Activated CD4-positive, alpha-beta T cell treated with anti-CD3 and anti-CD28 coated beads for 1 hour (primary cell): Measurements from ENCODE around the gene DOCK9.
"Not testable (repeated sequence)": the region's sequence is repeated elsewhere in the genome, so short reads cannot be mapped to it uniquely, and the experiment has no call there.

Source experiments
- DNase-seq: peaks from one replicate; pipeline ENCODE4 v3.0.0-alpha.2; 2020

DOCK9 gene

GRCh38 chr13:98813993-98814392, 163.9 kb downstream of the DOCK9 start:
- no peak for DNase-seq

DNA sequence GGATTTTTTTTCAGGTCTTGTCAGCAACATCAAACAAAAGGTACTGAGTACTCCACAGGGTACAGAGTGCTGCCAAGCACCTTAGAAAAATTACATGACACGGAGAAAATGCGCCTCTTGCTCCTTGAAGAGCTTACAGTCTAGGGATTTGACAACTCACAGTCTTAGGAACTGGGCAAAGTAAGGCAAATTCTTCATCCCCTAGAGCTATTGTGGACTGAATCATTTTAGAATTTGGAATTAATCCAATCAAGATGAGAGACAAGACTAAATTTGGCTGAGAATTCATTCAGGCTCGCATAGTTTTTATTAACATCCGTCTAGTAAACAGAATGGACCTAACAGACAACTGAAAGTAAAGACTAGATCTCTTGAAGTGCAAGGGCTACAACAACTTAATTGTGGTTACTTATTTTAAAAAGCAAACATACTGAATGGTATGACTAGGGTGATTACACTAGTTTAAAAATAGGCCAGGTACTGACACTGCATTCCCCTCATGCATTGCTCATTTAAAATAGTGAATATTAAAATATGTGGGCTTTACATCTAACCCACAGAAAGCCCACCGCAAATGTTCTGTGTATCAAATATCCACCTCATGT, 165.6 kb downstream of the DOCK9 start:
- DNase-seq: not testable (repeated sequence)

GRCh38 chr13:98810746-98811145, 167.1 kb downstream of the DOCK9 start:
- DNase-seq: no peak

DNA sequence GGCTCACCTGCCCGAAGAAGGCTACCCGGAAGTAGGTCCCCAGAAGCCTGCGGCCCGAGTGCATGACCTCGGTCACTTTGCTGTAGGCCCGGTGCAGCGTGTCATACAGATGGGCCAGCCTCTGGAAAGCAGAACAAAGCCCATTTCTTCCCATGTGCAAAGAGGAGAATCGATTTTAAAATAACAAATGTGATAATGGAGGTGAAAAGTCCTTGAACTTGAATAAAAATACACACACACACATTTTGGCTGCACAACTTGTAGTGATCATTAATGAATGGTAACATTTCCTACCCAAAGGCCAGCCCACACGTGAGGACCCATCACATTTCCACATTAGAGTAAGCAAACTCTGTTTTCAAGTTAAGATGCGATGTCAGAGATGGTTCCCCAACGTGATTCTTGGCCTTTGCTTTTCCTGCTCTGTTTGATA, 168.5 kb downstream of the DOCK9 start:
- DNase-seq: no peak

- DNase-seq: no peak
Measured at GRCh38 chr13:98807774-98808173, 170.1 kb downstream of the DOCK9 start.

DNA sequence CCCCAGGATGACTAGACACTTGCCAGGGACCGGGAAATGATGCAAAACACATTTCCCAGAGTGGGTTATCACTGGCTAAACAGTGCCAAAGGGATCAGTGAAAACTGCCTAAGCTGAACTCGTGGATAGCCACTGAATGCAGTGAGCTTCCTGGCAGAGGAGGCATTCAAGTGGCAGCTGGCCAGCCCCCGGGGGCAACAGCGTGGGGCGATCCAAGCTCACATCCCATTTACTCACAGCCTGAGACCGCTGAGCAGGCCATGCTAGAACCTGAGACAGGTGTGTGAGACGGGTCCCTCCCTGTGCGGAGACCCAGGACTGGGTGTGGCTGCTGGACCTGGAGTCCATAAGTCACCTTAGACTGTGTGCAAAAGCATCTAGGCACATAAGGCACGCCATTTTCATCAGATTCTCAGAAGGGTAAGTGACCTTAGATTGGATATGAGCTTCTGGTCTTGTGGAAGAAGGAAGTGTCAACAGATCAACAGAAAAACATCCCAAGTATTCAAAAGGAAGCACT, 173.5 kb downstream of the DOCK9 start:
- no peak for DNase-seq

GRCh38 chr13:98803921-98804320, 173.9 kb downstream of the DOCK9 start:
- no peak for DNase-seq

GRCh38 chr13:98803111-98803561, 174.7 kb downstream of the DOCK9 start:
- DNase-seq: no peak

- DNase-seq: no peak
Measured at GRCh38 chr13:98802559-98802958, 175.3 kb downstream of the DOCK9 start.

DNA sequence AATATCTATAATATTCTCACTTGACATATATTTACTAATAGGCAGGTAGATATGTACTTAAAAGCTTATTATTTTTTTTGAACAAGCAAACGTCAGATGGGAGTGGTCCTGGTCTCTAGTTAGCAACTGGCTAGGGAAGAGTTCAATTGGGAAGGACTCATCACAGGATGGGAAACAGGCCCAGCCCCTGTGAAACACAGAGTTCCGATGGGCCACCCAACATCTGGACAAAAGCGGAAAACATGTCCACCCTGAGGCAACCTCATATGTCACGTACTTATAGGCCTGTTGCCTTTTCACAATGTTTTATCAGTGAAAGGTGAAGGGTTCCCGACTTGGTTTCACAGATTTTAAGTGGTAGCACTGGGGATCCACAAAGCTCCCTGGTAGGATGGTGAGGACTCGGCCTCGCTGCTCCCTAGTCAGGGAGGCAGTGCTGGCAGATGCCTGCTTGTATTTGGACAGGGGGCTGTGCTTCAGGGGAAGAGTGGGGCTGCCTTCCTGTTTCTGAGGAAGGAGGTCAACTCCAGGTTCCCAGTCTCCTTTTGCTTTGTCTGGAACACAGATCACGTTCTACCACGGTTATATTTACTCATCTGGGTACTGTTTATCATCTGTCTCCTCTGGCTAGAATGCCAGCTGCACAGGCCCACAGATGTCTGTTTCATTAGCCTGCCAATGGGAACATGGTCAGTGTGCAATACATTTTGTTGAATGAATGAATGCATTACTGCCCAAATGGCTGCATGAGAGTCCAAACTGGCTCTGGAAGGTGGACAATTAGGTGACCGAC, 176.0 kb downstream of the DOCK9 start:
- DNase-seq: no peak

DNA sequence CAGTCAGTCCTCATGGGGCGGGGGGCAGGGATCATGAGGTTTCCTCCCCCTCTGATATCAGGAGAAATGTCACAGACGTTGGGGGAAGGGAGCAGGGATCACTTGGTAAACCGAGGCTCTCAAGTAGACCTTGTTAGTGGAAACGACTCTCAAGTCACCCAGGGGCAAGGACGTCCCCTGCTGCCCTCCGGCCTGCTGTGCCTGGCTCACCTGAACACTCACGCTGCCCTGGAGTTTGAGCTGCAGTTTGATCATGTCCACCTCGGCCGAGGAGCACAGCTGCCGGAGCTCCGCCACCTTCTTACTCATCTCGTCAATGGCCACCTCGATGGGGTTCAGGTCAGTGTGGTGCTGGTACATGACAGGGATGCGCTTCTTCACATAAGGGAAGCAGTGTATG, 177.8 kb downstream of the DOCK9 start:
- no peak for DNase-seq

GRCh38 chr13:98798849-98799645, 178.8 kb downstream of the DOCK9 start:
- DNase-seq: no peak

GRCh38 chr13:98797456-98797855, 180.4 kb downstream of the DOCK9 start:
- DNase-seq: no peak

DNA sequence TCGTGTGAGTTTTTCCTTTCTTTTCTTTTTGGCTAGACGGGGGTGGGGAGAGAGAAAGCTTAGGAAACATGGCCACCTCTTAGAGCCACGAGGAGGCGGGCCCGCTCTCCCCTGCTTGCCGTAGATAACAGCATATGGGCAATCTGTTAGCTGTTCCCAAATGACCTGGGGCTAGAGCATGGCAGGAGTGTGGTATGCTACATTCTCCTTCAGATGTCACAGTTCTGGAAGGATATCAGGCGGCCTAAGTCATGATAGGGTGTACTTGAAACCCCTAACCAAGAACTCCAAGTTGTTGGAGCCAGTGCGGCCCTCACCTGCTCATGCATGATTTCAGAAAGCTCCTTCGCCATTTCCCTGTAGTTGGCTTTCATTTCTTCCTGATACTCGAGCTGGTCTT, 181.1 kb downstream of the DOCK9 start:
- no peak for DNase-seq

GRCh38 chr13:98796191-98796590, 181.7 kb downstream of the DOCK9 start:
- no peak for DNase-seq

DNA sequence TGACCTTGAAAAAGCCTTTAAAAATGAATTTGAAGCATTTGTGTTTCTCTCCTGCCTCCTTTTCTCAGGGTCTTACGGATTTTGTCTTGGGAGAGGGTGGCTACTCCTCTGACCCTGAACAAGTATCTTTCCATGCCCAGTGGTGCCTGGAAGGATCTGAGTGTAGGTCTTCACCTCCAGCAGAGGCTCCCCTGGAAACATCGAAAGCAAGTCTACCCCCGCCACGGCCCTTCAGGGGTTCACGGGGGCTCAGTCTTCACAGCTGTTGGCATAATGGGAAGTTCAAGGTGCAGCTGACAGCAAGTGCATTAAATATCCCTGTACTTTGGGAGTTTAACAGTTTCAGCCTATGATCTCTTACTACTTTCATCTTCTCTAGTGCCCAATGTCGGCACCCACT, 182.6 kb downstream of the DOCK9 start:
- DNase-seq: no peak

DNA sequence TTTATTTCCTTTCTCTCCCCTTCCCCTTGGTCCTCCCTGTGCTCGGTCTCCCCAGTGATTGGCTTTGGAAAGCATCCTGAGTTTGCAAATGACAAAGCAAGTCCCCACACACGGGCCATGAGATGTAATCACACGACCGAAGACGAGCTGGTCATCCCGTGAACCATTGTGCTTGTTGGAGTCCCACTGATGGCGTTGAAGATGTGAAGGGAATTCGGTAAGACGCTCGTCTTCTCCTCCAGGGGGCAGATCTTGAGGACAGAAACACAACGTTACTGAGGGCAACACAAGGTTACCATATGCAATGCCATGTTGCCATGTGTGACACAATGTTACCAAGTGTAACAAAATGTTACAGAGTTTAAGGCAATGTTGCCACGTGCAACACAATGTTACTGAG, 183.4 kb downstream of the DOCK9 start:
- no peak for DNase-seq

DNA sequence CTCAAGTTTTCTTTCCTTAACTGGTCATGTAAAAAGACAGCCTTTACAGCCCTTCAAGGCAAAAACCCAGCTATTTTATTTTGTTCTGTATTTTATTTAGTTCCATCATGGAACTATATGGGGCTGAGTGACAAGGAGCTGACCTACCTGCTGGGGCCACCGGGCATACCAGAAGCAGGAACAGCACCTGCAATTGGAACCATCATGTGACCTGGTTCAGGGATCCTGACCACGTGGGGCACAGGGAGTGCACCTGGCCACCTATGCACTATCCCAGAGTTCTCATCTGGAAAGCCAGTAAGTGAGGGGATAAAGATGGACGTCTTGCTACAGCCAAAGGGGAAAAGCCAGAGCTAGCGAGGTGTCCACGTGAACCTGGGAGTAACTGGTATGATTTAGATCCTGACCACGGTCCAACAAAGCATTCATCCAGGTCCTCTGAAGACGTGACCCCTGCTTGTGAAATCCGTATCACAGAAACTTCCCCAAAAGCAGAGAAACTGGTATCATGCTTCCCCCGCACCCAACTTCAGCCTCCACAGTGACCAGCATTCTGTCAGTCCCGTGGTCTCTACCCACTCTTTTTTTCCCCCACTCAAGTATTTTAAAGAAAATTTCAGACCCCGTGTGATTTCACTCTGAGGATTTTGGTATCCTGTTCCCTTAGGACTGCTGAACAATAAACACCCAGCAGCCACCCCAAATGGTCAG, 184.9 kb downstream of the DOCK9 start:
- no peak for DNase-seq

GRCh38 chr13:98792321-98792720, 185.5 kb downstream of the DOCK9 start:
- no peak for DNase-seq

DNA sequence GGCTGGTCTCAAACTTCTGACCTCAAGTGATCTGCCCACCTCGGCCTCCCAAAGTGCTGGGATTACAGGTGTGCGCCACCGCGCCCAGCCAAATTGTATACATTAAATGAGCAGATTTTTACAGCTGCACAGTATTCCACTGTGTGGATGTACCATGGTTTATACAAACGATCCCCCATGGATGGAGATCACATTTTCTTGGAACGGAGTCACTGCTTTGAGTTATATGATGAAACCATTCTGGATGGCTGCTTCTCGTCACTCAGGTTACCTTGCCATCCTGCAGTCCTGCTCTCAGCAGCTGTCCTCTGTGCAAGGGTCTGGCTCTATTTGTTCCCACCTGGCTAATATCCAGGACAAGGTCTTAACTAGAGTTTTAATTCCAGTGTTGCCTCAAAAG, 186.3 kb downstream of the DOCK9 start:
- no peak for DNase-seq

DNA sequence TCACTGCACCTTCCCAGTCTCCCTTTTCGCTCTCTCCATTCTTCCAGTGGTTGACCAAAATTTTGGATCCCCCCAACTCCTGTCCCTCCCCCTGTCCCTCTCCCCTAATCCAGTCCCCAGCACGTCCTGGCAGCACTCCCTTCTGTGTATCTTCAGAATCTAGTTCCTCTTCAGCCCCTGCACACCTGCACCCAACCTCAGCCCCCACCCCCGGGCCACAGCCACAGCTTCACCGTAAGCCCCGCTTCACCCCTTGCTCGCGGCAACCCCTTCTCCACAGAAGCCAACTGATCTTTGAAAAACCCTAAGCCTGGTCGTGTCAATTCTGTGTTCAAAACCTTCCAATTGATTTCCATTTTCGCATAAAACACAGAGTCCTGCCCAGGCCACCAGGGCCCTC, 189.9 kb downstream of the DOCK9 start:
- DNase-seq: no peak

GRCh38 chr13:98787173-98787572, 190.7 kb downstream of the DOCK9 start:
- DNase-seq: no peak

GRCh38 chr13:98786023-98786422, 191.8 kb downstream of the DOCK9 start:
- DNase-seq: no peak
